CD14-positive monocyte (primary cell): ENCODE data around the gene PRLR. TPM values are rescaled to one million over a fixed set of nuclear protein-coding genes. Genes with fewer than 3 reads are reported as not detected.
A peak's percentile ranks its signal among the peaks of the same experiment; 100 is the strongest.

Source experiments
- DNase-seq, 3 donors: peaks; one replicate each; pipeline ENCODE4 v3.0.0-alpha.2; 2011 to 2022
- H2AFZ ChIP-seq: 2 replicates; pipeline ENCODE4 v1.6.0; 2012; ENCODE audit warnings: mild to moderate bottlenecking, low read depth, low read length, inconsistent platforms; ENCODE audit not compliant: insufficient read depth, poor library complexity, severe bottlenecking
- H3K27ac ChIP-seq, 2 donors: 1 replicate in 1 of 2; 2 replicates in 1 of 2; pipeline ENCODE4 v1.5.1; 2012 to 2013; ENCODE audit warnings: low read length in 2 of 2, control low read depth in 1 of 2, inconsistent platforms in 1 of 2, low read depth in 1 of 2, mild to moderate bottlenecking in 1 of 2
- H3K27me3 ChIP-seq, 2 donors: one replicate each; pipeline versions ENCODE4 v1.6.0 to v1.6.1; 2011 to 2013; ENCODE audit warnings: low read length in 2 of 2; ENCODE audit not compliant: control insufficient read depth in 2 of 2, insufficient read depth in 2 of 2
- H3K36me3 ChIP-seq, 2 donors: replicated peaks in 1 of 2; 1 replicate in 1 of 2; 2 replicates in 1 of 2; pipeline versions ENCODE4 v1.5.1 to v1.6.1; 2012 to 2013; ENCODE audit warnings: low read length in 2 of 2, control low read depth in 1 of 2, inconsistent platforms in 1 of 2, mild to moderate bottlenecking in 1 of 2; ENCODE audit not compliant: insufficient read depth in 2 of 2, control insufficient read depth in 1 of 2
- H3K4me1 ChIP-seq, 2 donors: 1 replicate in 1 of 2; 2 replicates in 1 of 2; pipeline versions ENCODE4 v1.5.1 to v1.6.1; 2012 to 2013; ENCODE audit warnings: low read length in 2 of 2, control low read depth in 1 of 2, inconsistent platforms in 1 of 2, mild to moderate bottlenecking in 1 of 2, moderate library complexity in 1 of 2; ENCODE audit not compliant: insufficient read depth in 2 of 2, control insufficient read depth in 1 of 2
- H3K4me2 ChIP-seq: replicated peaks from 2 replicates; pipeline ENCODE3; 2012; ENCODE audit warnings: low read length, moderate library complexity, mild to moderate bottlenecking; ENCODE audit not compliant: poor library complexity, severe bottlenecking; ENCODE audit errors: extremely low read depth
- H3K4me3 ChIP-seq, 3 experiments: fragments of 200-600 bp in 1 of 3; sonication (generic) in 1 of 3; replicated peaks in 1 of 3; 1 replicate in 2 of 3; 2 replicates in 1 of 3; pipeline ENCODE4 v1.5.1; 2011 to 2013; ENCODE audit warnings: low read length in 3 of 3, mild to moderate bottlenecking in 3 of 3, control low read depth in 2 of 3, low read depth in 2 of 3, inconsistent platforms in 1 of 3, moderate library complexity in 1 of 3
- H3K79me2 ChIP-seq: 2 replicates; pipeline ENCODE4 v1.6.0; 2012; ENCODE audit warnings: mild to moderate bottlenecking, control low read depth, inconsistent platforms, low read length, moderate library complexity; ENCODE audit not compliant: insufficient read depth
- H3K9ac ChIP-seq: 2 replicates; pipeline ENCODE4 v1.6.0; 2017; ENCODE audit warnings: low read length, mild to moderate bottlenecking; ENCODE audit not compliant: insufficient read depth, poor library complexity, severe bottlenecking
- H3K9me3 ChIP-seq, 2 donors: replicated peaks in 1 of 2; 1 replicate in 1 of 2; 2 replicates in 1 of 2; pipeline versions ENCODE4 v1.5.1 to v1.6.1; 2012 to 2013; ENCODE audit warnings: low read length in 2 of 2, control low read depth in 1 of 2; ENCODE audit not compliant: control insufficient read depth in 1 of 2, insufficient read depth in 1 of 2
- H4K20me1 ChIP-seq: 2 replicates; pipeline ENCODE4 v1.6.0; 2012; ENCODE audit warnings: mild to moderate bottlenecking, low read length, control low read depth, moderate library complexity; ENCODE audit not compliant: insufficient read depth
- H3K27ac Mint-ChIP-seq, 7 donors: one replicate each; pipeline ENCODE4 v1.8.0; 2020; ENCODE audit warnings: mild to moderate bottlenecking in 7 of 7, mixed read lengths in 7 of 7, moderate library complexity in 6 of 7, inconsistent platforms in 2 of 7
- H3K27me3 Mint-ChIP-seq, 3 donors: one replicate each; pipeline ENCODE4 v1.8.0; 2021 to 2022; ENCODE audit warnings: low read depth in 3 of 3, mild to moderate bottlenecking in 3 of 3, mixed read lengths in 3 of 3, moderate library complexity in 3 of 3, inconsistent platforms in 1 of 3
- H3K36me3 Mint-ChIP-seq, 2 donors: one replicate each; pipeline ENCODE4 v1.8.0; 2020; ENCODE audit warnings: mixed read lengths in 2 of 2, inconsistent platforms in 1 of 2, mild to moderate bottlenecking in 1 of 2
- H3K4me1 Mint-ChIP-seq: one replicate; pipeline ENCODE4 v1.8.0; 2020; ENCODE audit warnings: mild to moderate bottlenecking, mixed read lengths
- H3K4me3 Mint-ChIP-seq, 2 donors: one replicate each; pipeline ENCODE4 v1.8.0; 2020; ENCODE audit warnings: mild to moderate bottlenecking in 2 of 2, mixed read lengths in 2 of 2, moderate library complexity in 1 of 2
- H3K9me3 Mint-ChIP-seq, 7 donors: one replicate each; pipeline ENCODE4 v1.8.0; 2020 to 2022; ENCODE audit warnings: mixed read lengths in 7 of 7, mild to moderate bottlenecking in 6 of 7, moderate library complexity in 6 of 7, inconsistent platforms in 2 of 7
- WGBS: methylation state at CpG from one replicate; pipeline ENCODE4 v1.1.5; 2013; ENCODE audit warnings: missing lambda C conversion rate; ENCODE audit not compliant: insufficient coverage; 5-methylcytosine and 5-hydroxymethylcytosine counted together
- intact Hi-C, 2 donors: fragments of 100-400 bp; cut with micrococcal nuclease; formaldehyde crosslinking; loops; one replicate each; pipeline versions ENCODE4 v1.15.0 to v1.15.1; 2023
- polyA plus RNA-seq, 3 donors: library from polyadenylated mRNA; depleted of rRNA in 1 of 3; unstranded in 2 of 3; stranded (reverse) in 1 of 3; fragments of 300-500 nt in 2 of 3; fragments of >200 nt in 1 of 3; fragmentation: Illumina TruSeq in 2 of 3; gene quantifications; 1 replicate in 2 of 3; 2 replicates in 1 of 3; pipeline ENCODE4 v1.2.3, GENCODE V29; 2012 to 2021
- TF ChIP-seq, protein P1 (sequence below): fragments of 200-600 bp; IDR thresholded peaks from one replicate; pipeline ENCODE4 v1.8.0; 2022; ENCODE audit warnings: antibody characterized with exemption, mild to moderate bottlenecking

The PRLR gene
- polyA plus RNA-seq, 3 donors = 0.12 to 1.7 (median 0.88) TPM

DNA sequence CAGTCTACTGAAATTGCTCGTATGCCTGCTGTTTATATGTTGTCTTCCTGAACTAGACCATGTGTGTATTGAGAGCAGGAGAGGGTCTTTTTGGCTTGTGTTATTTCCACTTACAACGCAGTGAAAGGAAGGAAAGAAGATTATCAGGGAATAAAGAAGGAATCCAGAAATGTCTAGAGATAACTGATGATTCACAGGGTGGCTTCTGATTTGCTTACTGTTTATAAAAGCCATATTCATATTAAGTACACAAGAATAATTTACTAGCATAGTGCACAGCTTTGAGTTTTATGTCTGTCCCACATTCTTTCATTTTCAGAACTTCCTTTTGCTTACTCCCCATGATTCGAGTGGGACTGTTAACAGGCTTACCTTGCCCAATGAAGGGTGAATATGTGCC lies 72.1 kb downstream of the PRLR start:
- no CpG with 5 or more reads among the region's 3 CpGs for WGBS
- no peak overlapping the region for H3K4me3 Mint-ChIP-seq
- H3K27me3 Mint-ChIP-seq = no peaks in the 10 kb centered on the region

DNA sequence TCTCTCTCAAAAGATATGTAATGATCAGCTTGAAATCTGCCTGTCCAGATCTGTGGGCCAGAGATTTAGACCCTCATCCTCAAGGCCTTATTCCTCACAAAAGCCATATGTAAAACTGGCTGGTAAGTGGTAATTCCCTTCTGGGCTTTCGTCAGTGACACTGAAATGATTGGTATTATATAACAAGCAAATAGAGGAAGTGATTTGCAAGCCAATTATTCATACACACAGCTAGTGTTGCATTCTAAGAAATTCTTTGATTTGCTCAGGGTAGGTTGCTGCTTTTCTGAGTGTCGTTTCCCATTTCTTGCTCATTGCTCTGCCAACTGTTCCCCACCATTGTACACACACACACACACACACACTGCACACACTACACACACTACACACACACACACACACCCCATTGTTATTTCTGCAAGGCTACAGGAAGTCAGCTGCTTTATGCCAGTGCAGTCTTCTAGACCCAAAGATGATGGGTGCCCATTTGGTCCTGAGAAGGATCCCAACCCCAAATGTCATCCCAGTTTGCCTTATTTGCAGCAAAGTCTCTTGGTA lies 76.8 kb downstream of the PRLR start:
- peaks cover 25% of the 10 kb centered on the region for H3K79me2 ChIP-seq
- H3K36me3 Mint-ChIP-seq = peaks cover 14 to 33% of the 10 kb centered on the region in 2 donors
- no peaks in the 10 kb centered on the region for H3K9me3 Mint-ChIP-seq
- TF ChIP-seq, protein P1, sequence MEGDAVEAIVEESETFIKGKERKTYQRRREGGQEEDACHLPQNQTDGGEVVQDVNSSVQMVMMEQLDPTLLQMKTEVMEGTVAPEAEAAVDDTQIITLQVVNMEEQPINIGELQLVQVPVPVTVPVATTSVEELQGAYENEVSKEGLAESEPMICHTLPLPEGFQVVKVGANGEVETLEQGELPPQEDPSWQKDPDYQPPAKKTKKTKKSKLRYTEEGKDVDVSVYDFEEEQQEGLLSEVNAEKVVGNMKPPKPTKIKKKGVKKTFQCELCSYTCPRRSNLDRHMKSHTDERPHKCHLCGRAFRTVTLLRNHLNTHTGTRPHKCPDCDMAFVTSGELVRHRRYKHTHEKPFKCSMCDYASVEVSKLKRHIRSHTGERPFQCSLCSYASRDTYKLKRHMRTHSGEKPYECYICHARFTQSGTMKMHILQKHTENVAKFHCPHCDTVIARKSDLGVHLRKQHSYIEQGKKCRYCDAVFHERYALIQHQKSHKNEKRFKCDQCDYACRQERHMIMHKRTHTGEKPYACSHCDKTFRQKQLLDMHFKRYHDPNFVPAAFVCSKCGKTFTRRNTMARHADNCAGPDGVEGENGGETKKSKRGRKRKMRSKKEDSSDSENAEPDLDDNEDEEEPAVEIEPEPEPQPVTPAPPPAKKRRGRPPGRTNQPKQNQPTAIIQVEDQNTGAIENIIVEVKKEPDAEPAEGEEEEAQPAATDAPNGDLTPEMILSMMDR = no peak
- peaks cover 17% of the 10 kb centered on the region for H3K4me1 Mint-ChIP-seq
- H3K27ac ChIP-seq = peak overlapping the region in 1 of 2 donors; percentile 32
- H2AFZ ChIP-seq = no peak overlapping the region
- peaks cover 0 to 7% of the 10 kb centered on the region in 2 donors for H3K4me1 ChIP-seq
- H3K4me3 ChIP-seq = no peak overlapping the region
- H3K4me3 Mint-ChIP-seq = no peak overlapping the region
- no peak overlapping the region for H3K4me2 ChIP-seq
- H3K27me3 Mint-ChIP-seq = peaks cover 0 to 3% (median 0%) of the 10 kb centered on the region in 3 donors
- intact Hi-C loops = no loop called here
- H3K9me3 ChIP-seq = no peaks in the 10 kb centered on the region
- no peaks in the 10 kb centered on the region for H4K20me1 ChIP-seq
- no peak overlapping the region for H3K9ac ChIP-seq
- peak in 2 of 3 donors; percentile 18 to 54 for DNase-seq
- H3K27ac Mint-ChIP-seq = peak overlapping the region in 4 of 7 donors; percentile 24 to 71 (median 58)
- WGBS = 33% methylated on average over 1 of the region's 2 CpGs
- H3K27me3 ChIP-seq = no peaks in the 10 kb centered on the region
- H3K36me3 ChIP-seq = peaks cover under 1 to 18% of the 10 kb centered on the region in 2 donors

More for the DNA sequence above, 72.1 kb downstream of the PRLR start:
- H3K9me3 Mint-ChIP-seq = peaks cover 0 to 8% (median 0%) of the 10 kb centered on the region in 7 donors
- H3K27ac Mint-ChIP-seq = peak overlapping the region in 1 of 7 donors; percentile 72
- H3K4me2 ChIP-seq = no peak overlapping the region
- no peaks in the 10 kb centered on the region for H4K20me1 ChIP-seq
- intact Hi-C loops = no loop called here
- H3K4me1 ChIP-seq = peaks cover 0 to 6% of the 10 kb centered on the region in 2 donors
- H3K79me2 ChIP-seq = peaks cover 10% of the 10 kb centered on the region
- no peak overlapping the region for H3K27ac ChIP-seq
- H3K36me3 Mint-ChIP-seq = peaks cover 28 to 49% of the 10 kb centered on the region in 2 donors
- H3K9ac ChIP-seq = no peak overlapping the region
- TF ChIP-seq, protein P1 = no peak
- no peaks in the 10 kb centered on the region for H3K27me3 ChIP-seq
- no peak for DNase-seq
- peaks cover 15% of the 10 kb centered on the region for H3K4me1 Mint-ChIP-seq
- no peaks in the 10 kb centered on the region for H3K9me3 ChIP-seq
- no peak overlapping the region for H3K4me3 ChIP-seq
- no peak overlapping the region for H2AFZ ChIP-seq
- peaks cover 5 to 32% of the 10 kb centered on the region in 2 donors for H3K36me3 ChIP-seq
